Measurements from ENCODE around the gene RAB28.
"Not testable (repeated sequence)": the region's sequence is repeated elsewhere in the genome, so short reads cannot be mapped to it uniquely, and the experiment has no call there.

RAB28 gene

GRCh38 chr4:13445841-13446790, 38.0 kb downstream of the RAB28 start:
- DNase-seq (ENCODE audit: low read depth) = no peak

- DNase-seq (ENCODE audit: low read depth) = no peak
These were observed 42.6 kb downstream of the RAB28 start for GRCh38 chr4:13441506-13441905.

GRCh38 chr4:13436962-13437361, 47.2 kb downstream of the RAB28 start:
- no peak for DNase-seq (ENCODE audit: low read depth)

- DNase-seq (ENCODE audit: low read depth) = no peak
These were observed 51.7 kb downstream of the RAB28 start for GRCh38 chr4:13432453-13432852.

GRCh38 chr4:13430834-13431568, 53.1 kb downstream of the RAB28 start:
- no peak for DNase-seq (ENCODE audit: low read depth)

- DNase-seq (ENCODE audit: low read depth) = no peak
These were observed 56.4 kb downstream of the RAB28 start for GRCh38 chr4:13427599-13428325.

GRCh38 chr4:13415068-13415785, 68.9 kb downstream of the RAB28 start:
- DNase-seq (ENCODE audit: low read depth) = no peak

- DNase-seq (ENCODE audit: low read depth) = no peak
These were observed 70.3 kb downstream of the RAB28 start for GRCh38 chr4:13413729-13414437.

- no peak for DNase-seq (ENCODE audit: low read depth)
These were observed 72.2 kb downstream of the RAB28 start for GRCh38 chr4:13411942-13412341.

- DNase-seq (ENCODE audit: low read depth) = no peak
These were observed 74.8 kb downstream of the RAB28 start for GRCh38 chr4:13409324-13409723.

- not testable (repeated sequence) for DNase-seq (ENCODE audit: low read depth)
These were observed 78.0 kb downstream of the RAB28 start for GRCh38 chr4:13406156-13406555.

- DNase-seq (ENCODE audit: low read depth) = no peak
These were observed 80.3 kb downstream of the RAB28 start for GRCh38 chr4:13403833-13404232.

GRCh38 chr4:13403326-13403725, 80.8 kb downstream of the RAB28 start:
- DNase-seq (ENCODE audit: low read depth) = no peak

GRCh38 chr4:13399257-13399656, 84.9 kb downstream of the RAB28 start:
- no peak for DNase-seq (ENCODE audit: low read depth)

- DNase-seq (ENCODE audit: low read depth) = no peak
These were observed 88.0 kb downstream of the RAB28 start for GRCh38 chr4:13396161-13396560.

GRCh38 chr4:13389901-13390300, 94.2 kb downstream of the RAB28 start:
- DNase-seq (ENCODE audit: low read depth) = not testable (repeated sequence)

GRCh38 chr4:13386405-13387107, 97.6 kb downstream of the RAB28 start:
- DNase-seq (ENCODE audit: low read depth) = no peak

GRCh38 chr4:13384055-13384454, 100.1 kb downstream of the RAB28 start:
- DNase-seq (ENCODE audit: low read depth) = no peak

- DNase-seq (ENCODE audit: low read depth) = no peak
These were observed 105.0 kb downstream of the RAB28 start for GRCh38 chr4:13378973-13379759.

GRCh38 chr4:13371048-13371447, 113.1 kb downstream of the RAB28 start:
- no peak for DNase-seq (ENCODE audit: low read depth)

Data from activated T-helper 1 cell treated with Interleukin-2 at 50 U/mL for 16 hours (primary cell).